Left lobe of liver (tissue), 2 donors: ENCODE results near the gene XRCC5. TPM values are rescaled to one million over a fixed set of nuclear protein-coding genes. Genes with fewer than 3 reads are reported as not detected.

Experiments
- ATAC-seq: fragments of 200-7000 bp; cut with Tn5 transposase; one replicate; pipeline ENCODE4 v1.9.1; 2020; ENCODE audit warnings: mild to moderate bottlenecking, moderate library complexity
- DNase-seq: peaks from one replicate; pipeline ENCODE4 v3.0.0-alpha.2; 2020; ENCODE audit warnings: low spot score
- total RNA-seq: library from RNA; stranded (reverse); gene quantifications from one replicate; pipeline ENCODE4 v1.2.1, GENCODE V29; 2021
- donor health status: DM: no; HTN: no; CAD: no; lungs with moderate emphysema.
- donor health status: DM: no; HTN: yes; CAD: no.

Gene XRCC5
- total RNA-seq, 1 donor from 2014 or later: 101 TPM

- ATAC-seq (no peak), DNase-seq (no peak)
These were observed 40.6 kb downstream of the XRCC5 start for GRCh38 chr2:216149741-216150140.

GRCh38 chr2:216151313-216152025 lies 42.3 kb downstream of the XRCC5 start:
- DNase-seq: no peak
- ATAC-seq: no peak

- ATAC-seq (no peak), DNase-seq (no peak)
These were observed 46.8 kb downstream of the XRCC5 start for GRCh38 chr2:216155954-216156353.

GRCh38 chr2:216156822-216157221 lies 47.7 kb downstream of the XRCC5 start:
- DNase-seq: no peak
- no peak for ATAC-seq

GRCh38 chr2:216159144-216159543 lies 50.0 kb downstream of the XRCC5 start:
- DNase-seq: no peak
- ATAC-seq: no peak

GRCh38 chr2:216159646-216160045 lies 50.5 kb downstream of the XRCC5 start:
- ATAC-seq (no peak), DNase-seq (no peak)

GRCh38 chr2:216160786-216161185 lies 51.6 kb downstream of the XRCC5 start:
- ATAC-seq (no peak), DNase-seq (no peak)

- ATAC-seq (no peak), DNase-seq (no peak)
These were observed 52.8 kb downstream of the XRCC5 start for GRCh38 chr2:216161967-216162366.

GRCh38 chr2:216163518-216163917 lies 54.4 kb downstream of the XRCC5 start:
- DNase-seq: no peak
- ATAC-seq: peak; percentile 48

GRCh38 chr2:216164087-216164486 lies 54.9 kb downstream of the XRCC5 start:
- DNase-seq: no peak
- ATAC-seq: peak; percentile 35

- ATAC-seq: no peak
- no peak for DNase-seq
These were observed 55.4 kb downstream of the XRCC5 start for GRCh38 chr2:216164576-216164975.

- no peak for DNase-seq
- ATAC-seq: no peak
These were observed 56.6 kb downstream of the XRCC5 start for GRCh38 chr2:216165711-216166110.

GRCh38 chr2:216169087-216169486 lies 59.9 kb downstream of the XRCC5 start:
- DNase-seq (no peak), ATAC-seq (no peak)

- ATAC-seq: peak; percentile 17
These were observed 61.1 kb downstream of the XRCC5 start for GRCh38 chr2:216170076-216170763.

GRCh38 chr2:216171011-216171410 lies 61.9 kb downstream of the XRCC5 start:
- DNase-seq: no peak
- peak; percentile 26 for ATAC-seq

More at GRCh38 chr2:216170076-216170763, 61.1 kb downstream of the XRCC5 start:
- DNase-seq: no peak

- peak; percentile 80 for ATAC-seq
- no peak for DNase-seq
These were observed 63.3 kb downstream of the XRCC5 start for GRCh38 chr2:216172493-216172892.

- DNase-seq: no peak
- no peak for ATAC-seq
These were observed 69.9 kb downstream of the XRCC5 start for GRCh38 chr2:216179015-216179414.

GRCh38 chr2:216181351-216181750 lies 72.2 kb downstream of the XRCC5 start:
- no peak for DNase-seq
- ATAC-seq: no peak

GRCh38 chr2:216181953-216182461 lies 72.9 kb downstream of the XRCC5 start:
- ATAC-seq (no peak), DNase-seq (no peak)

- ATAC-seq (peak; percentile 10), DNase-seq (no peak)
These were observed 74.3 kb downstream of the XRCC5 start for GRCh38 chr2:216183462-216183861.

- ATAC-seq: peak; percentile 86
- DNase-seq: no peak
These were observed 79.4 kb downstream of the XRCC5 start for GRCh38 chr2:216188559-216188850.

- DNase-seq (no peak), ATAC-seq (peak; percentile 23)
These were observed 79.8 kb downstream of the XRCC5 start for GRCh38 chr2:216188956-216189355.
